ENCODE results near the gene BSDC1.

DNA sequence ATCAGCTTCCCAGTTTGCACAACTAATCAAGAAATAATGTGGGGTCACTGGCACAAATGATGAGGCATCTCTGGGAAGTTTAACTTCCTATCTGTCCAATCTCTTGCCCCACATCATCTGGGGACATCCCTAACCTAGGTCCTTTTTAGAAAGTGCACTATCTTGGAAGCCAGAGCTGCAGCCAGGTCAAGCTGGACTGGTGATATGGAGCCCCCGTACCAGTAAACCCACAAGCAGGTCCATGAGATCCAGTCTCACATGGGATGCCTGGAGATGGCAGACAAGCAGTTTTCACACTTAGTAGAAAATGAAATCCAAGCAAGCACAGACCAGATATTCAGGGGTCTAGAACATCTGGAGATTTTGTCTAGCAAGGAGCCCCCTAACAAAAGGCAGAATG is 27.5 kb upstream of the BSDC1 start:
- TF ChIP-seq EP300 (conservative IDR thresholded peaks at IDR 0.05; ENCODE audit: poor library complexity, severe bottlenecking): no peak
- no peak for TF ChIP-seq SMC3 (conservative IDR thresholded peaks at IDR 0.05; ENCODE audit: poor library complexity)
- TF ChIP-seq, protein P1, sequence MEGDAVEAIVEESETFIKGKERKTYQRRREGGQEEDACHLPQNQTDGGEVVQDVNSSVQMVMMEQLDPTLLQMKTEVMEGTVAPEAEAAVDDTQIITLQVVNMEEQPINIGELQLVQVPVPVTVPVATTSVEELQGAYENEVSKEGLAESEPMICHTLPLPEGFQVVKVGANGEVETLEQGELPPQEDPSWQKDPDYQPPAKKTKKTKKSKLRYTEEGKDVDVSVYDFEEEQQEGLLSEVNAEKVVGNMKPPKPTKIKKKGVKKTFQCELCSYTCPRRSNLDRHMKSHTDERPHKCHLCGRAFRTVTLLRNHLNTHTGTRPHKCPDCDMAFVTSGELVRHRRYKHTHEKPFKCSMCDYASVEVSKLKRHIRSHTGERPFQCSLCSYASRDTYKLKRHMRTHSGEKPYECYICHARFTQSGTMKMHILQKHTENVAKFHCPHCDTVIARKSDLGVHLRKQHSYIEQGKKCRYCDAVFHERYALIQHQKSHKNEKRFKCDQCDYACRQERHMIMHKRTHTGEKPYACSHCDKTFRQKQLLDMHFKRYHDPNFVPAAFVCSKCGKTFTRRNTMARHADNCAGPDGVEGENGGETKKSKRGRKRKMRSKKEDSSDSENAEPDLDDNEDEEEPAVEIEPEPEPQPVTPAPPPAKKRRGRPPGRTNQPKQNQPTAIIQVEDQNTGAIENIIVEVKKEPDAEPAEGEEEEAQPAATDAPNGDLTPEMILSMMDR (IDR thresholded peaks at IDR 0.05; ENCODE audit: poor library complexity, severe bottlenecking): no peak
